Activated naive CD4-positive, alpha-beta T cell treated with anti-CD3 and anti-CD28 coated beads for 36 hours (primary cell): ENCODE measurements around the gene RNU7-1. TPM values are rescaled to one million over a fixed set of nuclear protein-coding genes. Genes with fewer than 3 reads are reported as not detected.

Experiments
- CTCF ChIA-PET: fragments of 350-600 bp; sonication (Branson Sonifier 250); formaldehyde crosslinking; loops from one replicate; lab custom pipeline; 2021; ENCODE audit warnings: antibody characterized with exemption; lab: Charles Lee
- DNase-seq: peaks from one replicate; pipeline ENCODE4 v3.0.0-alpha.2; 2020
- H3K27ac Mint-ChIP-seq: one replicate; pipeline ENCODE4 v1.8.0; 2021; ENCODE audit warnings: mild to moderate bottlenecking, mixed read lengths
- H3K27me3 Mint-ChIP-seq: one replicate; pipeline ENCODE4 v1.8.0; 2021; ENCODE audit warnings: low read depth, mixed read lengths
- H3K36me3 Mint-ChIP-seq: one replicate; pipeline ENCODE4 v1.8.0; 2021; ENCODE audit warnings: low read depth, mixed read lengths
- H3K4me1 Mint-ChIP-seq: one replicate; pipeline ENCODE4 v1.8.0; 2021; ENCODE audit warnings: low read depth, mixed read lengths
- H3K4me3 Mint-ChIP-seq: one replicate; pipeline ENCODE4 v1.8.0; 2021; ENCODE audit warnings: mild to moderate bottlenecking, moderate library complexity, mixed read lengths
- H3K9me3 Mint-ChIP-seq: one replicate; pipeline ENCODE4 v1.8.0; 2021; ENCODE audit warnings: mixed read lengths
- intact Hi-C: fragments of 100-400 bp; cut with micrococcal nuclease; formaldehyde crosslinking; loops from one replicate; pipeline ENCODE4 v1.15.1; 2023
- total RNA-seq, 2 experiments: library from RNA; stranded (reverse); gene quantifications; one replicate each; pipeline ENCODE4 v1.2.3, GENCODE V29; 2021

RNU7-1 gene
- total RNA-seq, 2 experiments from 2014 or later: not detected

DNA sequence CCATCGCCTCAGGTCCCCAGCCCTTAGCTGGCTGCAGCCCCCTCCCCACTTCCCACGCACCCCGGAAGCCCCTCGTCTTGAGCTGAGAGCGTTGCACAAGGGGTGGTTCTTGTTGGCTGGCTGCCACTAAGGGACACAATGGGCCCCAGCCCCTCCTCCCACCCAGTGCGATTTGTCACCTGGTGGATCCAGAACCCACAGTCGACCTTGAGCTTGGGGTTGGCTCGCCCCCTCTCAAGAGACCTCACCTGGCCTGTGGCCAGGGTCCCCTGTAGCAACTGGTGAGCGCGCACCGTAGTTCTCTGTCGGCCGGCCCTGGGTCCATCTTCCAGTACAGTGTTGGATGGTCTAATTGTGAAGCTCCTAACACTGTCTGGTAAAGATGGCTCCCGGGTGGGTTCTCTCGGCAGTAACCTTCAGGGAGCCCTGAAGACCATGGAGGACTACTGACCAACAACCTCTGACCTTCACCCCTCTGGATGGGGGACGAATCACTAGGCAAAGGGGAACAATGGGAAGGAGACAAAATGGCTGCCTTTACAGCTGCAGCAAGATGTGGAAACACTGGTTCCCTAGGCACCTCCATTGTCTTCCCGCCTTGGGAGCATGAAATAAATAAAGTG lies 20.3 kb downstream of the RNU7-1 start:
- H3K9me3 Mint-ChIP-seq: no peaks in the 10 kb centered on the region

DNA sequence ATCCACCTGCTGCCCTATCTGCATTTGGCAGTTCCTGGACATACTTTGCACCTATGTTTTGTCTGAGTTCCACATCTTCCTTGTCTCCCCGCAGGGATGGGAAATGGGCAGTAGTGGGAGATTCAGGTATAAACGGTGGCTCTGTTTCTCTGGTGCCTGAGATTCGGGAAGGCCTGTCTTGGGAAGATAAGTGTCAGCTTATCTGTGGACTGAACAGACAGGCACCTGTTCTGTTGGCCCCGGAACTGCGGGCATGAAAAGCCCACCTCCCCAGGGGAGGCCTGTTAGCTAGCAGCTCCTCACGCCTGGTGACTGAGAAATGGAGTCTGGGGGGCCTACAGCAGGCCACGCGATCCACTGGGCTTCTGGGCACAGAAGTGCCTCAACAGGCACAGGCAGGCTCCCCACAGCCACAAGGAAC lies 21.0 kb downstream of the RNU7-1 start:
- DNase-seq: no peak
- Mint-ChIP-seq H3K27me3 (no peaks in the 10 kb centered on the region), H3K27ac (peak overlapping the region; percentile 93), H3K9me3 (no peaks in the 10 kb centered on the region), H3K4me1 (peaks cover 85% of the 10 kb centered on the region), H3K36me3 (peaks cover 50% of the 10 kb centered on the region), H3K4me3 (no peak overlapping the region)
- CTCF ChIA-PET: interaction anchor here (1.0 to 12.0 kb wide), 11 partner anchors 9 to 149 kb away, joined by 3 to 397 read pairs (median 5); partner anchors contain the start of genes C12orf57, PTPN6 and RNU7-1
- intact Hi-C loops: loop anchor here (1.0 to 5.0 kb wide), 3 partner anchors 20 to 277 kb away; partner anchors contain the start of genes C12orf57 and ZNF384

More for the DNA sequence above, 20.3 kb downstream of the RNU7-1 start:
- H3K36me3 Mint-ChIP-seq: peaks cover 52% of the 10 kb centered on the region
- H3K4me3 Mint-ChIP-seq: no peak overlapping the region
- intact Hi-C loops: loop anchor here (5.0 kb wide), 1 partner anchor 277 kb away; the partner anchor contains the start of gene ZNF384
- DNase-seq: no peak
- peak overlapping the region; percentile 93 for H3K27ac Mint-ChIP-seq
- CTCF ChIA-PET: interaction anchor here (0.6 to 12.0 kb wide), 10 partner anchors 8 to 147 kb away, joined by 3 to 397 read pairs (median 6); partner anchors contain the start of genes C12orf57, PTPN6 and RNU7-1
- peaks cover 86% of the 10 kb centered on the region for H3K4me1 Mint-ChIP-seq
- no peaks in the 10 kb centered on the region for H3K27me3 Mint-ChIP-seq

DNA sequence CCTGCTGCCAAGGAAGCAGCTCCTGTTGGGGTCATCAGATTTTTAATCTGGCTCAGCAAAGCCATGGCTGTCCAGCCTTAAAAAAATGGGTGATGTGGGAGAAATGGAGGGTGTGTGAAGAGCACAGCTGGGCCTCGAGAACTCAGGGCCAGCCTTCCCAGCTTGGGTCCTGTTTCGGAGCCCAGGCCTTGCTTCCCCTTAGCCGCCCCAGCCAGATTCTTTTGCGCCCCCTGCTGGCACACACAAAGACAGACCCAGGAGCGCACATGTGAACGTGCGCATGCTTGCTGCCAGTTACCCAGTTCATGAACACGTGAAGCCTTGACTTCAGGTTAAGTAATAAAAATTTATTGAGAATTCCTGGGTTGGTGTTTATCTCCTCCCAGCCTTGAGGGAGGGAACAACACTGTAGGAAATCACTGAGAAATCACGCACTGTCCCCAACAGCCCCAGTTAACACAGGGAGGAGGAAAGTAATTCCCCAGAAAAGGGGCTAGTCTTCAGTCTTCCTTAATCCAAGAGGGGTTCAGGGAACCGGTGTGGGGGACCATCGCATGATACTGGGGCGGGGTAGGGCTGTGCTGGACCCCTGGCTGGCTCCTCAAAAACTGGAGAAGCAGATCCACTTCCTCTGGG lies 21.5 kb downstream of the RNU7-1 start:
- Mint-ChIP-seq H3K27me3 (no peaks in the 10 kb centered on the region), H3K4me3 (no peak overlapping the region), H3K9me3 (no peaks in the 10 kb centered on the region), H3K36me3 (peaks cover 52% of the 10 kb centered on the region), H3K27ac (peak overlapping the region; percentile 93), H3K4me1 (peaks cover 81% of the 10 kb centered on the region)
- CTCF ChIA-PET: interaction anchor here (1.0 to 12.0 kb wide), 12 partner anchors 9 to 148 kb away, joined by 3 to 397 read pairs (median 4); partner anchors contain the start of genes C12orf57, PTPN6 and RNU7-1
- intact Hi-C loops: loop anchor here (1.0 kb wide), 2 partner anchors 21 to 41 kb away; partner anchors contain the start of gene C12orf57
- peak; percentile 95 for DNase-seq

DNA sequence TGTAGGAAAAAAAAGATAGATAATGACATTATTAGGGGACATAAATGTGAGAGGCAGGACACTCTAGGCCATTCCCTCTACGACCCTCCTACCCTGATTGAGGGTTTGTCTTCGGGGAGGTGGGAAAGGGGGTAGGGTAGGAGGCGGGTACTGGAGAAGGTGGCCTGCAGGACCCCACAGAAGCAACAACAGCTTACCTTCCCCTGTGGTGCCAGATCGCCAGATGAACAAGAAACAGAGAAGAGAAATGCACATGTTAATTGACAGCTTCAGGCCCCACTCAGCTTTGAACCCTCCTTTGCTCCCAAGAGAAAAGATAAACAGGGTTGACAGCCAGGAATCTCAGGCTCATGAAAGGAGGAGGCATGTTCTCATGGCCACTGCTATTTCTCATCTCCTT lies 22.1 kb downstream of the RNU7-1 start:
- no peaks in the 10 kb centered on the region for H3K9me3 Mint-ChIP-seq
- H3K27ac Mint-ChIP-seq: peak overlapping the region; percentile 93
- H3K36me3 Mint-ChIP-seq: peaks cover 49% of the 10 kb centered on the region
- no peaks in the 10 kb centered on the region for H3K27me3 Mint-ChIP-seq
- CTCF ChIA-PET: interaction anchor here (1.1 to 12.0 kb wide), 4 partner anchors 8 to 74 kb away, joined by 3 to 397 read pairs (median 5); partner anchors contain the start of genes C12orf57, PTPN6 and RNU7-1
- peaks cover 76% of the 10 kb centered on the region for H3K4me1 Mint-ChIP-seq
- H3K4me3 Mint-ChIP-seq: no peak overlapping the region
- intact Hi-C loops: loop anchor here (1.0 kb wide), 2 partner anchors 21 to 41 kb away; partner anchors contain the start of gene C12orf57
- no peak for DNase-seq

DNA sequence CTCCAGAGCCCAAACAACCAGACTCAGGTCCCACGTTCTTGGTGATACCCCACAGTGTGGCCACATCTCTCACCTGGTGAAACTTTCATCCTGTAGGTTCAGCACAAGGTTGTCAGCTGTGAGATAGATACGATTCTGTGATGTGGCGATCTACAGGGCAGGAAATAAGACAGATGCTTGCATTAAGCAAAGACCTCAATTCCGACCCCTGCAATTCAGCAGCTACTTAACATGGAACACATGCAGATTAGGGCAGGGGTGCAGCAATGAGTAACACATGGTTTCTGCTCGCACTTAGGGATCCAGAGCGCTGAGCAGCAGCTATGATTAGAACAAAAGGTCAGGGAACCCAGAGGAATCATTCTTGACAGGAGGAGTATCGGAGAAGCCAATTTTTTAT lies 22.7 kb downstream of the RNU7-1 start:
- Mint-ChIP-seq H3K4me3 (peak overlapping the region; percentile 43), H3K4me1 (peaks cover 72% of the 10 kb centered on the region), H3K27ac (peak overlapping the region; percentile 93), H3K27me3 (no peaks in the 10 kb centered on the region), H3K36me3 (peaks cover 46% of the 10 kb centered on the region), H3K9me3 (no peaks in the 10 kb centered on the region)
- CTCF ChIA-PET: interaction anchor here (0.7 to 12.0 kb wide), 6 partner anchors 8 to 75 kb away, joined by 3 to 397 read pairs (median 4); partner anchors contain the start of genes C12orf57, PTPN6 and RNU7-1
- intact Hi-C loops: no loop called here
- no peak for DNase-seq

DNA sequence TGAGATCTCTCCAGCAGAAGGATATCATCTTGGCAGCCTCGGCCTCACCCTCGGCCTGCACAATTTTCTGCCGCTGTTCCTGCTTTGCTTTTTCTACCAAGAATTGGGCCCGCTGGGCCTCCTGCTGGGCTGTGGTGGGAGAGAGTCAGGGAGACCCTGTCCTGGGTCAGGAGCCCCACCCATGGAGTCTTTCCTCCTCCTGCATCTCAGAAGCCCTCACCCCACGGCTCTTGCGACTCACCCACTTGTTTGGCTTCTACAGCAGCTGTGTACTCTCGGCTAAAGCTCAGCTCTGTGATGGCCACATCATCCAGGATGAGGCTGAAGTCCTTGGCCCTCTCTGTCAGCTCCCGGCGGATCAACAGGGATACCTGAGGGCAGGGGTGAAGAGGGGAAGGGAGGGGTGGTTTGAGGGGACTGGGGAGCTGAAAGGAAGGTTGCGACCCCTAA lies 24.1 kb downstream of the RNU7-1 start:
- Mint-ChIP-seq H3K9me3 (no peaks in the 10 kb centered on the region), H3K27me3 (no peaks in the 10 kb centered on the region), H3K36me3 (peaks cover 53% of the 10 kb centered on the region), H3K4me1 (peaks cover 70% of the 10 kb centered on the region), H3K4me3 (no peak overlapping the region), H3K27ac (peak overlapping the region; percentile 63)
- CTCF ChIA-PET: interaction anchor here (0.6 to 2.7 kb wide), 4 partner anchors 22 to 178 kb away, joined by 3 to 41 read pairs (median 5); partner anchors contain the start of genes C12orf57 and RNU7-1
- intact Hi-C loops: no loop called here
- no peak for DNase-seq

DNA sequence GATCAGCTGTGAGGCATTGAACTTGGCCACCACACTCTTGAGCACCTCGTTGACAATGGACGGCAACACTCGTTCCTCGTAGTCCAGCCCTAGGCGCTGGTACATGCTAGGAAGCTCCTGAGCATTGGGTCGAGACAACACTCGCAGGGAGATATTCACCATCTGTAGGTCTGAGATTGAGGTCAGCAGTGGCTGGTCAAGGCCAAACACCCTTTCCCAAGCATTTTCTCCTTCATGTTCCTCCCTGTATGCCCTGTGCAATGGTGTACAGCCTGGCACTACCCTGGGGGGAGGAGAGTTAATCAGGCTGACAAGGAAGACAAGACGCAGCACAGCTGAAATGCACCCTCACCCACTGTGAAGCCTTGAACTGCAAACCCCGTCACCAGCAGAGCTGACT lies 24.8 kb downstream of the RNU7-1 start:
- H3K27ac Mint-ChIP-seq: peak overlapping the region; percentile 99
- CTCF ChIA-PET: interaction anchor here (0.8 to 2.7 kb wide), 6 partner anchors 9 to 144 kb away, joined by 3 to 41 read pairs (median 4); partner anchors contain the start of genes C12orf57 and RNU7-1

DNA sequence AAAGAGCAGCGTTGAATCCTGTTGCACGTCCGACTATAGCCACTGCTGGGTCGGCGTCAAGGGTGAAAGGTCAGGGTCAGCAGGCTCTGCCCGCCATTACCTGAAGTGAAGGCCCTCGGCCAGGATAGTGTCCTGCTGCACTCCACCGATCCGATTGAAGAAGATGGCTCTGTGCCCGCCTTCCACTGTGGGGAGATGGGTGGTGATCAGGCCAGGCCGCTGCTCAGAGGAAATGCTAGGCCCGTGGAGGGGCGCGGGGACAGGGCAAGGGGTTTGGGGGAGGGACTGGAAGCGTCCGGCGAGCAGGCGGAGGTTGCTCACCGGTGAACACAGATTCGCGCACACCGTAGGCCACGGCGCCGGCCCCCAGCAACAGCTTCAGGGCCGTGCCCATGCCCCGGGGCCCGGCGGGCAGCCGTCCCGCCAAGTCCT lies 26.5 kb downstream of the RNU7-1 start:
- CTCF ChIA-PET: interaction anchor here (1.8 to 2.7 kb wide), 2 partner anchors 25 to 138 kb away, joined by 4 to 41 read pairs; partner anchors contain the start of genes C12orf57 and RNU7-1
- Mint-ChIP-seq H3K27me3 (no peaks in the 10 kb centered on the region), H3K36me3 (peaks cover 66% of the 10 kb centered on the region), H3K9me3 (no peaks in the 10 kb centered on the region), H3K27ac (peak overlapping the region; percentile 99), H3K4me1 (peaks cover 71% of the 10 kb centered on the region), H3K4me3 (peak overlapping the region; percentile 100)
- intact Hi-C loops: loop anchor here (1.0 to 2.0 kb wide), 11 partner anchors 26 to 307 kb away; partner anchors contain the start of genes C12orf57, C1R, C1RL and ING4
- DNase-seq: peak; percentile 31

More for the DNA sequence above, 24.8 kb downstream of the RNU7-1 start:
- DNase-seq: no peak
- Mint-ChIP-seq H3K4me1 (peaks cover 73% of the 10 kb centered on the region), H3K9me3 (no peaks in the 10 kb centered on the region), H3K36me3 (peaks cover 58% of the 10 kb centered on the region), H3K4me3 (peak overlapping the region; percentile 100), H3K27me3 (no peaks in the 10 kb centered on the region)
- intact Hi-C loops: no loop called here

DNA sequence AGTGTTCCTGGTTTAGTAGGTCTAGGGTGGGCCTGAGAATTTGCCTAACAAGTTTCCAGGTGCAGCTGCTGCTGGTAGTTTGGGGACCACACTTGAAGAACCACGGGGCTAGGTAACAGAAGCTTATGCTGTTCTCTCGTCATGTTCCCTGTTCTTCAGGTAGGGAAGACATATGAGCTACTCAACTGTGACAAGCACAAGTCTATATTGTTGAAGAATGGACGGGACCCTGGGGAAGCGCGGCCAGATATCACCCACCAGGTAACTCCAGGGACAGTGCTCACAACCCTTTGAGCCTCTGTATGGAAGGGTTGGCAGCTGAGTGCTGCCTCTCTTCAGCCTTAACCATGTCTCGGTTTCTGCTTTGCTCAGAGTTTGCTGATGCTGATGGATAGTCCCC lies 30.6 kb downstream of the RNU7-1 start:
- H3K4me3 Mint-ChIP-seq: no peak overlapping the region
- no peaks in the 10 kb centered on the region for H3K27me3 Mint-ChIP-seq
- intact Hi-C loops: no loop called here
- H3K9me3 Mint-ChIP-seq: no peaks in the 10 kb centered on the region
- CTCF ChIA-PET: interaction anchor here (1.0 to 1.2 kb wide), 3 partner anchors 28 to 137 kb away, joined by 3 to 7 read pairs (median 4); partner anchors contain the start of gene LPCAT3
- DNase-seq: no peak
- H3K36me3 Mint-ChIP-seq: peaks cover 64% of the 10 kb centered on the region
- peak overlapping the region; percentile 54 for H3K27ac Mint-ChIP-seq
- peaks cover 38% of the 10 kb centered on the region for H3K4me1 Mint-ChIP-seq

DNA sequence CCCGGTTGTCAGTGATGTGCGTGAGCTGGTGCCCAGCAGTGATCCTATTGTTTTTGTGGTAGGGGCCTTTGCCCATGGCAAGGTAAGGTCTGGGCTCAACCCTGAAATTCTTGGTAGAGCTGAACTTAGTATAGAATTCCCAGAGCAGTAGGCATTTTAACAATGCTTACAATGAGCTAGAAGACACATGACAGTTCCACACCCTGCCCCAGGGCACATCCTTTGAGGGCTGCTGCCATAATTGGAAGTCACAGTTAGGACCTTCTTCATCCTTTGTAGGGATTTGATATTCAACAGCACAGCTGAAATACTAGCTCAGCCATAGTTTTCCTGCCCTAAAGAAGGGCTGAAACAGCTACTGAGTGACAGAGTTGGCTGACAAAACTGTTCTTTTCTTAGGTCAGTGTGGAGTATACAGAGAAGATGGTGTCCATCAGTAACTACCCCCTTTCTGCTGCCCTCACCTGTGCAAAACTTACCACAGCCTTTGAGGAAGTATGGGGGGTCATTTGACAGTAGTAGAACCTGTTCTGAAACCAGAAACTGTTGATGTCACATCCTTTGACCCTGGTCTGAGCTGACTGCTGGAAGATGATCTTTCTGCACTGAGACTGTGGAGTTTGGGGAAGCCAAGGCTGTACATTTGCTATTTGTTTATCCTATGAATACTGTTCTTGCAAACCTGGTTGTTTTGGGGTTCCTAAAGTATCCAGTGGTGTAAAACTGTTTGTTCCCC lies 31.8 kb downstream of the RNU7-1 start:
- DNase-seq: no peak
- peaks cover 60% of the 10 kb centered on the region for H3K36me3 Mint-ChIP-seq
- H3K4me1 Mint-ChIP-seq: peaks cover 32% of the 10 kb centered on the region
- H3K27me3 Mint-ChIP-seq: no peaks in the 10 kb centered on the region
- CTCF ChIA-PET: interaction anchor here (0.8 to 1.3 kb wide), 4 partner anchors 15 to 31 kb away, joined by 3 to 4 read pairs (median 4); no protein-coding TSS in a partner anchor
- no peaks in the 10 kb centered on the region for H3K9me3 Mint-ChIP-seq
- peak overlapping the region; percentile 46 for H3K27ac Mint-ChIP-seq
- H3K4me3 Mint-ChIP-seq: no peak overlapping the region
- intact Hi-C loops: no loop called here

DNA sequence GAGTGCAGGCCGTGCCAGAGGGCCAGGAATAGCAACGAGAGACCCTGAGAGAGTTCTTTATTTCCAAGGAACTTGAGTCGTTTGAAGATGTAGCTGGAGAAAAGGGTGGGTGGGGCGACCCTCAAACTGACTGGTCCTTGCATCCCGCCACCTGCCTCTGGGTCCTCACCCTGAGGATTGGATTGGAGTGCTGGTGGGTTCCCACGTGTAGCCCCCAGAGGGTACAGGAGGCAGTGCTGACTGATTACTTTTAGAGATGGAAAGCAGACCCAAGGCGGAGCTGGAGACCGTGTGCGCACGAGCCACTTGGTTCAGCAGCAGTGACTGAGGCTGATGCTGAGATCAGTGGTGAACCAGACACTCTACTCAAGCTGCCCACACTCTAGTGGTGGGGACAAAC lies 34.0 kb downstream of the RNU7-1 start:
- no peak for DNase-seq
- H3K9me3 Mint-ChIP-seq: no peaks in the 10 kb centered on the region
- H3K4me1 Mint-ChIP-seq: peaks cover 19% of the 10 kb centered on the region
- H3K27me3 Mint-ChIP-seq: no peaks in the 10 kb centered on the region
- H3K27ac Mint-ChIP-seq: no peak overlapping the region
- CTCF ChIA-PET: interaction anchor here (0.6 to 1.0 kb wide), 3 partner anchors 26 to 413 kb away, joined by 3 to 4 read pairs (median 3); partner anchors contain the start of gene PTPN6
- peaks cover 58% of the 10 kb centered on the region for H3K36me3 Mint-ChIP-seq
- H3K4me3 Mint-ChIP-seq: no peak overlapping the region
- intact Hi-C loops: no loop called here
